GM12801 (cell line): Measurements from ENCODE around the gene FKBP5.

Experiments
- CTCF ChIP-seq: IDR thresholded peaks from one replicate; pipeline ENCODE4 v1.5.1; 2011; ENCODE audit warnings: control low read depth; ENCODE audit not compliant: insufficient read length; ENCODE audit errors: extremely low read depth

The FKBP5 gene

GRCh38 chr6:35610830-35611229 is 77.9 kb downstream of the FKBP5 start:
- TF ChIP-seq CTCF: no peak

- no peak for TF ChIP-seq CTCF
Observed at GRCh38 chr6:35609588-35609987, 79.1 kb downstream of the FKBP5 start.

GRCh38 chr6:35607517-35608233 is 81.0 kb downstream of the FKBP5 start:
- no peak for TF ChIP-seq CTCF

- TF ChIP-seq CTCF: no peak
Observed at GRCh38 chr6:35605600-35605999, 83.1 kb downstream of the FKBP5 start.

GRCh38 chr6:35603326-35604202 is 85.2 kb downstream of the FKBP5 start:
- TF ChIP-seq CTCF: no peak

GRCh38 chr6:35602133-35602946 is 86.4 kb downstream of the FKBP5 start:
- no peak for TF ChIP-seq CTCF
